HepG2 (cell line): ENCODE measurements around the gene TMEM131L. TPM values are rescaled to one million over a fixed set of nuclear protein-coding genes. Genes with fewer than 3 reads are reported as not detected.

Experiments used
- ARNT ChIP-seq: fragments of 450-650 bp; IDR thresholded peaks from 2 replicates; pipeline ENCODE4 v1.6.1; 2017
- ATAD3A ChIP-seq: sonication (generic); formaldehyde crosslinking; IDR thresholded peaks from 2 replicates; pipeline ENCODE4 v1.4.0; 2020; ENCODE audit warnings: missing genetic modification reagents
- GFI1 ChIP-seq: sonication (generic); formaldehyde crosslinking; IDR thresholded peaks from 2 replicates; pipeline ENCODE4 v1.5.0; 2020; ENCODE audit warnings: missing genetic modification reagents, mild to moderate bottlenecking, borderline replicate concordance
- GPN1 ChIP-seq: sonication (generic); formaldehyde crosslinking; IDR thresholded peaks from 2 replicates; pipeline ENCODE4 v1.5.1; 2020; ENCODE audit warnings: missing genetic modification reagents, borderline replicate concordance
- HNRNPL ChIP-seq: fragments of 200-400 bp; formaldehyde crosslinking; IDR thresholded peaks from 2 replicates; pipeline ENCODE4 v1.6.1; 2017; ENCODE audit warnings: mild to moderate bottlenecking, low read depth, low read length
- HOMEZ ChIP-seq: IDR thresholded peaks from 2 replicates; pipeline ENCODE4 v1.6.1; 2016; ENCODE audit warnings: low read depth
- MXI1 ChIP-seq: IDR thresholded peaks from 3 replicates; pipeline ENCODE4 v1.6.1; 2012; ENCODE audit warnings: low read depth, low read length, inconsistent platforms, borderline replicate concordance
- NFIB ChIP-seq: sonication (generic); formaldehyde crosslinking; IDR thresholded peaks from 2 replicates; pipeline ENCODE4 v1.9.0; 2021; ENCODE audit warnings: missing genetic modification reagents, mild to moderate bottlenecking, borderline replicate concordance
- RBFOX2 ChIP-seq: fragments of 200-400 bp; formaldehyde crosslinking; IDR thresholded peaks from 2 replicates; pipeline ENCODE4 v1.6.1; 2017; ENCODE audit warnings: low read depth, mild to moderate bottlenecking, low read length
- RFX1 ChIP-seq: fragments of 450-650 bp; IDR thresholded peaks from 2 replicates; pipeline ENCODE4 v1.6.1; 2017
- SP4 ChIP-seq: sonication (generic); formaldehyde crosslinking; IDR thresholded peaks from 2 replicates; pipeline ENCODE4 v1.8.1; 2023; ENCODE audit warnings: mild to moderate bottlenecking, missing genetic modification reagents
- STAT6 ChIP-seq: sonication (generic); formaldehyde crosslinking; IDR thresholded peaks from 2 replicates; pipeline ENCODE4 v1.4.0; 2020; ENCODE audit warnings: missing genetic modification reagents, mild to moderate bottlenecking, borderline replicate concordance
- ZBTB2 ChIP-seq: sonication (generic); formaldehyde crosslinking; IDR thresholded peaks from 2 replicates; pipeline ENCODE4 v1.8.0; 2022; ENCODE audit warnings: low read depth, missing genetic modification reagents
- ZMAT3 ChIP-seq: sonication (generic); formaldehyde crosslinking; conservative IDR thresholded peaks from 2 replicates; pipeline ENCODE4 v1.7.0; 2021; ENCODE audit warnings: missing genetic modification reagents
- ZNF326 ChIP-seq: sonication (generic); formaldehyde crosslinking; IDR thresholded peaks from 2 replicates; pipeline ENCODE4 v1.4.0; 2020; ENCODE audit warnings: missing genetic modification reagents, borderline replicate concordance
- ZNF337 ChIP-seq: sonication (generic); formaldehyde crosslinking; IDR thresholded peaks from 2 replicates; pipeline ENCODE4 v1.5.1; 2020; ENCODE audit warnings: missing genetic modification reagents, low read depth, mild to moderate bottlenecking, borderline replicate concordance
- ZNF543 ChIP-seq: sonication (generic); formaldehyde crosslinking; IDR thresholded peaks from 2 replicates; pipeline ENCODE4 v1.4.0; 2020; ENCODE audit warnings: mild to moderate bottlenecking, missing genetic modification reagents
- ZNF550 ChIP-seq: sonication (generic); formaldehyde crosslinking; IDR thresholded peaks from 2 replicates; pipeline ENCODE4 v1.4.0; 2020; ENCODE audit warnings: mild to moderate bottlenecking, missing genetic modification reagents, borderline replicate concordance
- ZNF746 ChIP-seq: sonication (generic); formaldehyde crosslinking; IDR thresholded peaks from 2 replicates; pipeline ENCODE4 v1.8.0; 2022; ENCODE audit warnings: mild to moderate bottlenecking, missing genetic modification reagents
- ZNF879 ChIP-seq: sonication (generic); formaldehyde crosslinking; IDR thresholded peaks from 2 replicates; pipeline ENCODE4 v1.8.1; 2023; ENCODE audit warnings: missing genetic modification reagents
- polyA plus RNA-seq, 8 experiments: library from polyadenylated mRNA; depleted of rRNA in 3 of 8; stranded (reverse) in 7 of 8; unstranded in 1 of 8; fragments of >200 nt; fragmentation: Illumina TruSeq in 4 of 8; extraction: Trizol in 4 of 8; gene quantifications; 2 replicates each; pipeline versions ENCODE4 v1.2.1 to v1.2.3, GENCODE V29; 2011 to 2016; ENCODE audit warnings: low read depth in 4 of 8, missing spikeins in 1 of 8, mixed read lengths in 1 of 8; ENCODE audit not compliant: insufficient read depth in 1 of 8
- total RNA-seq, 5 experiments: library from RNA; depleted of rRNA; stranded (reverse); fragments of >200 nt; fragmentation: Illumina TruSeq; extraction: Trizol; gene quantifications; 2 replicates each; pipeline ENCODE4 v1.2.3, GENCODE V29; 2016; ENCODE audit warnings: low read depth in 1 of 5

Gene TMEM131L
- total and polyA plus RNA-seq, 2 of the 13 experiments (the other 11 are each of a cell fraction or from before 2014, with no cell fraction given): 2.2 to 4.5 TPM

- no peak for TF ChIP-seq ZBTB2 (CRISPR knock-in tag)
- no peak for TF ChIP-seq RFX1
- no peak for TF ChIP-seq GPN1 (CRISPR knock-in tag)
- peak; percentile 31; the same call in 1 of the 3 replicates for TF ChIP-seq MXI1
- no peak for TF ChIP-seq ZNF326 (CRISPR knock-in tag)
- peak; percentile 88; the same call in 1 of the 2 replicates for TF ChIP-seq HOMEZ (CRISPR knock-in tag)
- TF ChIP-seq NFIB: no peak
- peak; percentile 70; the same call in 1 of the 2 replicates for TF ChIP-seq ZNF746 (CRISPR knock-in tag)
- TF ChIP-seq ATAD3A (CRISPR knock-in tag): no peak
- TF ChIP-seq HNRNPL: no peak
- TF ChIP-seq ZNF337 (CRISPR knock-in tag): 0 out of 2 replicates have a peak, but pooled peaks have one; percentile 84
- no peak for TF ChIP-seq ZNF550 (CRISPR knock-in tag)
- TF ChIP-seq ARNT: no peak
- TF ChIP-seq SP4 (CRISPR knock-in tag): no peak
- TF ChIP-seq STAT6 (CRISPR knock-in tag): peak; percentile 37; the same call in 1 of the 2 replicates
- no peak for TF ChIP-seq RBFOX2
- TF ChIP-seq ZMAT3 (CRISPR knock-in tag): no peak
- peak; percentile 51; the same call in 1 of the 2 replicates for TF ChIP-seq GFI1 (CRISPR knock-in tag)
- TF ChIP-seq ZNF879 (CRISPR knock-in tag): no peak
- TF ChIP-seq ZNF543 (CRISPR knock-in tag): no peak
Measured at GRCh38 chr4:153564630-153565525, 98.7 kb downstream of the TMEM131L start (continued).
